GM21526 (cell line): ENCODE results near the gene CD200R1.
"Not testable (repeated sequence)": the region's sequence is repeated elsewhere in the genome, so short reads cannot be mapped to it uniquely, and the experiment has no call there.

Source experiments
- ATAC-seq: cut with Tn5 transposase; IDR thresholded peaks from one replicate; pipeline ENCODE4 v1.9.1; 2021; ENCODE audit warnings: moderate library complexity; ENCODE audit not compliant: unreplicated experiment, low FRiP score

CD200R1 gene

DNA sequence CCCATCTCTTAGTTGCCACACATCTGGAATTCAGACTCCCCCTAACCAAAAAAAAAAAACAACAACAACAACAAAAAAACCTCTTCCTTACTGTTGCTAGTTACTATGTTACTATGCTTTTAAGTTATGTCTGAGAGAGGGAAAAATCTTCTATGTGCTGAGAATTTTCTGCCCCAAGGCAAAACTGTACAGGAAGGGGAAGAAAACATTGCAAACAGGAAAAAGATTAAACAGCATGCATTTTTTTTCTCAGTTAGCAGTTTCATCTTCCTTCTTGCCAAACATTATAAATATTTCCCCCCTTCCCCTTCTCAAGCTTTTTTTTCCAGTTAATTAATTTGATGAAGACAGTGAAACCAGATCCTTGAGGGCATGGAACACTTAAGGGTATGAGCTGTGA lies 1.1 kb upstream of the CD200R1 start:
- ATAC-seq, result no peak

DNA sequence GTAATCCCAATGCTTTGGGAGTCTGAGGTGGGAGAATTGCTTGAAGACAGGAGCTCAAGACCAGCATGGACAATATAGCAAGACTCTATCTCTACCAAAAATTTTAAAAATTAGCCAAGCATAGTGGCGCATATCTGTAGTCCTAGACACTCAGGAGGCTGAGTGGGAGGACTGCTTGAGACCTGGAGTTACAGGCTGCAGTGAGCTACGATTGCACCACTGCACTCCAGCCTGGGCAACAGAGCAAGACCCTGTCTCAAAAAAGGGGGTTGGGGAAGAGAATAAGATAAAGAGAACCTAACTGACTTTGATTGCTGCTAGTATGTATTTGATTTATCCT lies 755 bp downstream of the CD200R1 start:
- no peak for ATAC-seq

DNA sequence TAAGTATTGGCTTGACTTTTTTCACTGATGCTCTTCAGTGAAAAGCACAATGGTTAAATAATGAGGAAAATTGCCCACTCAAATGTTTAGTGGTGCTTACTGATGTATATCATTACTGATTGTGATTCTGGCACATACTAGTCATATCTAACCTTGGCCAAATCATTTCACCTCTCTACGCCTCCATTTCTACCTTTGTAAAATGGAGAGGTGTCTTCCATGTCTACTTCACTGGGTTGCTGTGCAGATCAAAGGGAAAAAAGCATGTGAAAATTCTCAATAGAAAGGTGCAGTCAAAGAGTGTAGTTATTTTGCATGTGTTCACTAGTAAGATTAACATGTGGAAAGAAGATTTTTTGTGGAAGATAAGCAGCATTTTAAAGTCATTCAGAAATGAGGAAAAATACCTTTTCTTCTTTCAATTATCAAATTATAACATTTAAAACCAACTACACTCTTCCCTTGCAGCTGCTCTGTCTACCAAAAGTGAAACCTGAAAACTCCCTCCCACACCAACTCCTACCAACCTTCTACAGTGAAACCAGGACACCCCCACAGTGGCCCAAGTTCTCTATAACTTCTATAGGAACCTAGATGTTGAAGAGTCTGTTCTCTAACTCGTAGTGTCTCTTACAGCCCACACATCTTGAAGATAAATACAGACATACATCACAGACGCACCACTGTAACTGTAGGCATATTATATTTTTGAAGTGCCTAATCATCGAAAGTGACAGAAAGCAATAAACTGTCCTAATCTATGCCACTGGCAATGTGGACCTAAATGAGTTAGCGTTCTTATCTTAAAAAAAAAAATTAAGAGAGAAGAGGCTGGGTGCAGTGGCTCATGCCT lies 1.4 kb downstream of the CD200R1 start:
- peak; percentile 89 for ATAC-seq

DNA sequence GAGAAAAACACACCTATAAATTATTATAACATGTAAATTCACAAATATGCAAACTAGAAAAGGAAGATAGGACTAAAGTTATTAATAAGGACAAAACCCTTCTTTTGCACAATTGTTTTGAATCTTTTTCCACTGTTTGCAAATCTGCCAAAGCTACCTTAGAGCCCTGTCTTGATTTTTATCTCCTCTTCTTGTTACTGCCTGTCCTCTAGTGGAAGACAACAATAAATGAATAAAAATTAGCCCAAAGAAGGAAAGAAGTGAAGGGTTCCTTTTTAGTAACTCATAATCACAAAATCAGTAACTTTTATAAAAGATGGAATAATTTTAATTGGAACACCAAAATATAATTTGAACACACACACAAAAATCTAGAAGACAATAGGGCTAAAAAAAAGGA lies 2.7 kb downstream of the CD200R1 start:
- ATAC-seq, result no peak

DNA sequence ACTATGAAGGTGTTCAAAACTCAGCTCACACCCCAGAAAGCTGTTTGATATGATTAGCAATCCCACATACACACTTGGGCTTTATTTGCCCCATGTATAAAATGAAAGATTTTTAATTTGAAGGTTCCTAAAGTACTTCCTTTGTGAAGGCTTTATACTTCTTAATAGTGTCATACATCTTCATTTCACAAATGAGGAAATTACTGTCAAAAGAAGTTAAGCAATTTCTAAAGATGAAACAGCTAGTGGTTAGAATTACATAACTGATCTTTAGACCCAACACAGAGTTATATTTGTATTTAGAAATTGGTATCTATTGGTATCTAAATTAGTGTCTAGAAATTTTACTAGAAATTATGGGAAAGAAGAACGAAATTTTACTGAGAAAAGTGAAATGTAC lies 7.1 kb downstream of the CD200R1 start:
- no peak for ATAC-seq

DNA sequence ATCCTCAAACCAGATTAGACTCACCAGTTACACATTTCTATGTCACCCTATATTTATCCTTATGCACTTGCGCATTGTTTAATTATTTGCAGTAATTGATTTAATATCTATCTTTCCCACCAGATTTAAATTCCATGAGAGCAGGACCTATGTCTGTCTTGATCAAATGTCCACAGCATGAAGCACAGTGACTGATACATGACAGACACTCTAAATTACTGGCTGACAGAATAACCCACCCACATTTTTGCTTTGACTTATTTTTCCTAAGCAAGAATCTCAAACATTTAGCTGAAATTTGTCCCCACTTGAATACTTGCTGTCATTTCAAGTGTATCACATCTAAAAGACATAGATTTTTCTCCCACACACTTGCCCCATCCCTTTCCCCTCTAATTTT lies 7.5 kb downstream of the CD200R1 start:
- ATAC-seq, result no peak

DNA sequence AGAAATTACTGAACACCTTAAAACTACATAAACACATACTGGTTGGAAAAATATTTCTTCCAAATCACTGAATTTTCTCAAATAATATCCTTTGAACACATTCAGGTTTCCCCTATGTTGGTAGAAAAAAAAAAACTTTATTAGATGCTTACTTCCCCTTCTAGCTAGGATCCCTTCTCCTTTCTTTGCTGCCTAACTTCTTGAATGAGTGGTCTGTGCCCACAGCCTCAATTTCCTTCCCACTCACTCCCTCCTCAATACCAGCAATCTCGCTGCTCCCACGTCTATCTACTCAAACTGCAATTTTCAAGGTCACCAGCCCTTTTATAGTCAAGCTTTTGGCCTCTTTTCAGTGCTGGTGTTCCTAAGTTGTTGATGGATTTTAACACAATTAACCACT lies 8.3 kb downstream of the CD200R1 start:
- ATAC-seq, result no peak

DNA sequence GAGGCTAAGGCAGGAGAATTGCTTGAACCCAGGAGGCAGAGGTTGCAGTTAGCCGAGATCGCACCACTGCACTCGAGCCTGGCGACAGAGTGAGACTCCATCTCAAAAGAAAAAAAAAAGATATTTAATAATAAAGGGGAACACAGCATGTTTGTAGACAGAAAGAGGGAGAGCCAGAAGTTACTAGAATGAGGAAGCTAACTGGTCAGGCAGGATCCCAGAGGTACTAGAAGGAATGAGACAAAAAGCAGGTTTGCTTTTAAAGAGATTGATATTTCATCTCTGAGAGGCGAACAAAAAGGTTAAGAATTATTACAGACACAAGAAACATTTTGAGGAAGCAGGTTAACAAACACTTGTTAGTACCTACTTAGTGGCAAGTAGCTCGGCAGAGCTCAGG lies 9.2 kb downstream of the CD200R1 start:
- no peak for ATAC-seq

DNA sequence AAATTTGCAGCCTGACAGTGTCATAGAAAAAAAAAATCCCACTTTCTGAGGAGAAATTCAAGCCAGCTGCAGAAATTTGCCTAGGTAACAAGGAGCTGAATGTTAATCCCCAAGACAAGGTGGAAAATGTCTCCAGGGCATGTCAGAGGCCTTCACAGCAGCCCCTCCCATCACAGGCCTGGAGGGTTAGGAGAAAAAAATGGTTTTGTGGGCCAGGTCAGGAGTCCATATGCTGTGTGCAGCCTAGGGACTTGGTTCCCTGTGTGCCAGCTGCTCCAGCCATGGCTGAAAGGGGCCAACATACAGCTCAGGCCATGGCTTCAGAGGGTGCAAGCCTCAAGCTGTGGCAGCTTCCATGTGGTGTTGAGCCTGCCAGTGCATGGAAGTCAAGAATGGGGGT lies 11.2 kb downstream of the CD200R1 start:
- no peak for ATAC-seq

DNA sequence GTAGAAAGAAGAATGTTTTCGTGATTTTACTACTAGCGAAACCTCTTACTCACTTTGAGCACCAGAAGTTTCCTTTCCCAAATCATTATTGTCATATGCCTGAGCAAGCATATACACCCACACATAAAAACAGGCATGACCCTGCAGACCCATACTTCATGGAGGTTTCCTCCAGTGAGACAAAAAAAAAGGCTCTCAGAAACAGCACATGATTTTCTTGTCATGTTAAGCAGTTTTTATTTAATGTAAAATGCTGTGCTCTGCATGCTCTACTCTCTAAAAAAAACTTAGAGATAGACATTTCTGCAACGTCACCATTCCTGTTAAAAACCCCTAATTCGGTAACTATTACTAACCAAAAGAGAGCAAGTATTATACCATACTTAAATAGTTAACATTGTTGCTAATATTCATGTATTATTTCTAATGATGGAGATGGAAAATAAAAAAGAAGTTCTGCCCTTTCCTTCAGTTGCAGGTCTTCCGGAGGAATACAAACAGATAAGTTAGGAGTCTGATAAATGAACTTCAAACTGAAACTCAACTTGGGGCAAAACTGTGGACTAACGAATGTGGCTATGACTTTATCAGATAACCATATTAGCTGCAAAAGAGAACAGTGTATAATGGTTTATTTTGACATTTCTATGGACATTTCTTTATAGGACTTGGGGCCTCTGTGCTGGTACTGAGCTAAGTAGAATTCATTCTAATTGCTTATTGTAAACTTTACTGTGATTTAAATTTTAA lies 15.9 kb downstream of the CD200R1 start:
- ATAC-seq, result no peak

DNA sequence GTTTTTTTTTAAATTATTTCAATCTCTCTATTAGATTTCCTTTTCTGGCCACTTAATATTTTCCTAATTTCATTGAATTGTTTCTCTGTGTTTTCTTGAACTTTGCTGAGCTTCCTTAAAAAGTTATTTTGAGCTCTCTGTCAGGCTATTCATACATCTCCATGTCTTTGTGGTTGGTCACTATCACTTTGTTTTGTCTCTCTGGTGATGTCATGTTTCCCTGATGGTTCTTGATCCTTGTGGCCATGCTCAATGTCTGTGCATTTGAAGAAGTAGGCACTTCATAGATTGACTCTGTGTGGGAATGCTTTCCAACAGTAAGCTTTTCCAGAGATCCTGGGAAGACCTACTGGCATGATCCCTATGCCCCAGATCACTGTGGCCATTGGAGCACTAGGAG lies 18.6 kb downstream of the CD200R1 start:
- ATAC-seq, result no peak

DNA sequence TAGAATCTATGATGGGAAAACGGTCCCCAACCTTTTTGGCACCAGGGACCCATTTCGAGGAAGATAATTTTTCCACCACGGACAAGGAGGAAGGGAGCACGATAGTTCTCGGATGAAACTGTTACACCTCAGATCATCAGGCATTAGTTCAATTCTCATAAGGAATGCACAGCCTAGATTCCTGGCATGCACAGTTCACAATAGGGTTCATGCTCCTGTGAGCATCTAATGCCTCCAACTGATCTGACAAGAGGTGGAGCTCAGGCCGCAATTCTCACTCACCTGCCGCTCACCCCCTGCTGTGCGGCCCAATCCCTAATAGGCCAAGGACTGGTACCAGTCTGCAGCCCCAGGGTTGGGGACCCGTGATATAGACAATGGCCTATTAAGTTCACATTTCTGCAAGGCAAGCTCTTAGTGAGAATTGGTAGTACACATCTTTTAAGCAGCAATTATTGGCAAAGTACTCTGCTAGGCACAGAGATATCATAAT lies 26.5 kb downstream of the CD200R1 start:
- no peak for ATAC-seq

DNA sequence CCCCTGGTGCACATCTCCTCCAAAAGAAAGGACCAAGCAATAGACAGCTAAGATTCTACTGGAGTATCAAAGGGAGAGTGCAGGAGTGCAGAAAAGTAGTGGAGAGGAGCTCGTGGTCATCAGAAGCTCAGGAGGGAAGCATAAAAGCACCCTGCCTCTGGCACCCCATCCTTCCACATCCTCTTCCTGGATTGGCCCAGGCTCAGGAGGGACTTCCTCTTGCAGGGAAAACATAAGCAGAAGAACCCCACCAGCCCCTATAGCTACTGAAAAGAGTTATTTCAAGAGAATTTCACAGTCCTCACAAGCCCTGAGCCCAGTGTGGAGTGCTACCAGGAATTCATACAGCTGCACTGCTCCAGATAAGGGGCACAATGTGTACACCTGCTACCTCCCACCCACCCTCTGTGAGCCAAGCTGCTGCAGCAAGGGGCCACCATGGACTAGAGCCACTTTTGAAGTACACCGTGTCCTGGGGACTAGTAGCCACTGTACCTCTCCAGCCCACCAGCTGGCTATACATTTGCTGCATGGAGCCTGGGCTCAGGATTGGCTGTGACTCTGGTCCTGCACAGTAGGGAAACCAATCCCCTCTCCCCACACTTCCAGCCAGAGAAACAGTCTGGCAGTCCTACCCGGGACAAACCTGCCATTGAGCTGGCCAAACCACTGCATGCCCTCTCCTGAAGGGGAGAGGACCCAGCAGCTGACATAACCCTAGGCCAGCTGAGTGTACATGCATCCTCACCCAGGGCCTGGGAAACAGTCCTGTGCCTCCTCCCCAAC lies 43.0 kb downstream of the CD200R1 start:
- ATAC-seq, result no peak

DNA sequence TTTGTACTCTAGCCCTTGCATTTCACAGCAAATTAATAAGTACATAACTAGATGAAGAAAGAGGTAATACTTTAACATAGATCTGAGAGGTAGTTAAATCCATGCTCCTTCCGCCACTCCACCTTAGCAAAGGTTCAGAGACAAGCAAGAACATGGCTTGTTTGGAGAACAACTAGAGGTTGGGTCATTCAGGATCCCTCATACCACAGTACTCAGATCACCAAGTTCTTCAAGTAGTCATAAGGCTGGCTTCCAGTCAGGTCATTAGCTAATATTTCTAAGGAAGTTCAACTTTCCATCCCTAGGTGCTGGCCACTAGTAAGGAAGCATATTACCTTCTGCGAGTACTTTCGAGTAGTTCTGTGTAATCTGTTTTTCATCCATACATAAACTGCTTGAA lies 44.1 kb downstream of the CD200R1 start:
- no peak for ATAC-seq

DNA sequence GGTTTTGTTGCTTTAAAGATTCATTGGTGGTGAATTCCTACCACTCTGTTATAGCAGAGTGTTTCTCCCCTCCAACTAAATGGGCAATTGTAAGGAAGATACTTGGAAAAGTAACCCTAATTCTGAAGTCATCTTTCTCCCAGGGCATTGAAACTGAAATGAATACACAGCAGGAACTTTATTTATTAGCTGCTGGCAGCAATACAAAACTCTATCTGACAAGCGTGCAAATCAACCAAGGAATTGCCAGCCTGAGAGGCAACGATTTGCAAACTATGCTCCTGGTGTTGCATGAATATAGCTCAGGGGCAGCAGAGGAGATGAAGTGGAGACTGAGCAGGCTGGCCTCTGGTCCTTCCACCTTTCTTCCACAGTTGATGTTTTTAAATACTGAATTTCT lies 48.9 kb downstream of the CD200R1 start:
- ATAC-seq, result no peak

DNA sequence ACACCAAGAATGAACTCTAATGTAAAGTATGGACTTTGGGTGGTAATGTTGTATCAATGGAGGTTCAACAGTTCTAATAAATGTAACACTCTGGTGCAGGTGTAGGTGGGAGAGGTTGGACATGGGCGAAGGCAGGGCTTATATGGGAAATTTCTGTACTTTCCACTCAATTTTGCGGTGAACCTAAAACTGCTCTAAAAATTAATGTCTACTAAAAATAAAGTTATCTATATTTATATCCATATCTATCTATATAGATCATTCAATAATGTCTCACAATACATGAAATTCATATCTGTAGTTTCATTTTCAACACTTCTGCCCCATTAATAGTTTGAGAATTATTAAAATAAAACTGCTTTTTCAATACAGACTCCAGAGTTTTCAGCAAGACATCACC lies 49.3 kb downstream of the CD200R1 start:
- ATAC-seq, result no peak

DNA sequence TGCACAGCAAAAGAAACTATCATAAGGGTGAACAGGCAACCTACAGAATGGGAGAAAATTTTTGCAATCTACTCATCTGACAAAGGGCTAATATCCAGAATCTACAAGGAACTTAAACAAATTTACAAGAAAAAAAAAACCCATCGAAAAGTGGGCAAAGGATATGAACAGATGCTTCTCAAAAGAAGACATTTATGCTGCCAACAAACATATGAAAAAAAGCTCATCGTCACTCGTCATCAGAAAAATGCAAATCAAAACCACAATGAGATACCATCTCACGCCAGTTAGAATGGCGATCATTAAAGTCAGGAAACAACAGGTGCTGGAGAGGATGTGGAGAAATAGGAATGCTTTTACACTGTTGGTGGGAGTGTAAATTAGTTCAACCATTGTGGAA lies 55.4 kb downstream of the CD200R1 start:
- not testable (repeated sequence) for ATAC-seq

DNA sequence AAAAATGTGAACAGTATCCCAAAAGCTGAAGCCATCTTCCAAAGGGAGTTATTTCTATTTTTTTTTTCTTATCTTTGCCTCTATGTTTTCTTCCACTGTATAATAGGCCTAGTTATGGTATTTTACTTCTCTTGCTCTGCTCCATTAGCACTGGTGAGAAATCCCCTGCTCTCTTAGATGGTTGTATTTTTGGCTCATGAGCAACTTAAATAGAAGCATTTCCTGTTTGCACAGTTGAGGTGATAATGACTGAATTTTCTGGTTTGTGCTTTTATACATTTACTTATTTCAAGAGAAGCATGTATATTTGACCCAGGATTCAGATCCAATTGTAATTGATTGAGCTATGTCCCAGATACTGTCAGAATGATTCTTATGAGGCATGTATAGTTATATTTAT lies 66.7 kb downstream of the CD200R1 start:
- ATAC-seq, result peak; percentile 98

DNA sequence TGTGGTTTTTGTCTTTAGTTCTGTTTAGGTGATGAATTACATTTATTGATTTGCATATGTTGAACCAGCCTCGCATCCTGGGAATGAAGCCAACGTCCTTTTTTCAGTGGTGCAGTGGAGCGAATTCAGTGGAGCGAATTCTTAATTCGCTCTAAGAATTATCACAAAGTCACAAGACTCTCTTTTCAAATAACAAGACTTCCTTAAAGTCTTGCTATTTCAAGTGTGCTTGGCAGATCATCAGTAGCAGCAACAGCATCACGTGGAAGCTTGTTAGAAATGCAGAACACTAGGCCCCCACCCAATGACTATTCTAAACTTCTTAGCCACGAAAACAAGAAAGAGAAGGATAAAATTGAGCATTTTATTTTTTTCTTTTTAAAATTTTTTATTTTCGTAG lies 70.1 kb downstream of the CD200R1 start:
- ATAC-seq, result no peak

DNA sequence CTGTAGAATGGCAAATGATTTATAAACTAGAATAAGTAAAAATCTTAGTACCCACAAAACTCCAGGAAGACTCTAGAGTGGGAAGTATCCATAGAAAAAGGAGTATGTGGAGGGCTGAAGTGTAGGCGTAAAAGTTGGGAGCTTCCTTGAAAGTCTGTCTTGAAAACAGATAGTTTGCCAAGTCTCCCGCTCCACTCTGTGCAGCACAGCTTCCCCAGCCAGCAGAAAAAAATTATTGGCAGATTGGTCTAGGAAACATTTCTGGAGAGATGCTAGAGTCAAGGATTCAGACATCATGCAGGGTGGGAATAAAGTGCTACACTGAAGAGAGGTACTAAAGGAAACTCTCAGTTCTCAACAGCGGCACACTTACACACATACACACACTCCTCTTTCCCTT lies 74.8 kb downstream of the CD200R1 start:
- no peak for ATAC-seq

DNA sequence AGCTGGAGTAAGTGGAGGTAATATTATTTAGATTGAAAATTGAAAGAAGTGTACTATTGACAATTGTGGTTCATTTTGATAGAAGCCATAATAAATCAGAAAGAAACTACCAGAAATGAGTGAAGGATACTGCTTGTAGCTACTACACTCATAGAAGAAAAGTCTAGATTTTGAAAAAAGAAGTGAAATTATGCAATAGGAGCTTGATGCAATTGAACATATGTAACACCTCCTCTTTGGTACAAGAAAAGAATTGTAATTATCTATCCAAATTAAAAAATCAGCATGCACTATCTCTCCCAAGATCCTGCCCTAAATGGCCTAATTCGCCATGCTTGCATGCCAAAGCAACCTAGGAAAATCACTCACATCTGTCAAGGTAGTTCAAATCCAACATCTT lies 77.1 kb downstream of the CD200R1 start:
- ATAC-seq, result no peak
